Karpas-422 (cell line): Measurements from ENCODE around the gene SARDH. TPM values are rescaled to one million over a fixed set of nuclear protein-coding genes. Genes with fewer than 3 reads are reported as not detected.

Experiments
- DNase-seq: peaks from one replicate; pipeline ENCODE4 v3.0.0-alpha.2; 2015
- H2AFZ ChIP-seq: fragments of 200-600 bp; sonication (generic); 2 replicates; pipeline ENCODE4 v1.6.1; 2014; ENCODE audit warnings: antibody characterized with exemption, low read length, mixed read lengths
- H3K27ac ChIP-seq: fragments of 200-600 bp; sonication (generic); 2 replicates; pipeline ENCODE4 v1.5.1; 2014; ENCODE audit warnings: mild to moderate bottlenecking, low read length, moderate library complexity
- H3K27me3 ChIP-seq: fragments of 200-600 bp; sonication (generic); 2 replicates; pipeline ENCODE4 v1.6.1; 2014; ENCODE audit warnings: low read length, mixed read lengths
- H3K36me3 ChIP-seq: fragments of 200-600 bp; sonication (generic); 2 replicates; pipeline ENCODE4 v1.6.1; 2014; ENCODE audit warnings: low read length, mixed read lengths; ENCODE audit not compliant: insufficient read depth
- H3K4me1 ChIP-seq: fragments of 200-600 bp; sonication (generic); 2 replicates; pipeline ENCODE4 v1.6.1; 2014; ENCODE audit warnings: mild to moderate bottlenecking, low read length, mixed read lengths
- H3K4me2 ChIP-seq: fragments of 200-600 bp; sonication (generic); 2 replicates; pipeline ENCODE4 v1.6.1; 2014; ENCODE audit warnings: low read length, low read depth, mild to moderate bottlenecking; ENCODE audit not compliant: poor library complexity, severe bottlenecking
- H3K4me3 ChIP-seq: fragments of 200-600 bp; sonication (generic); 2 replicates; pipeline ENCODE4 v1.5.1; 2014; ENCODE audit warnings: mild to moderate bottlenecking, antibody characterized with exemption, low read length, mixed read lengths
- H3K79me2 ChIP-seq: fragments of 200-600 bp; sonication (generic); 2 replicates; pipeline ENCODE4 v1.6.1; 2014; ENCODE audit warnings: mild to moderate bottlenecking, low read length, mixed read lengths
- H3K9ac ChIP-seq: fragments of 200-600 bp; sonication (generic); 2 replicates; pipeline ENCODE4 v1.6.0; 2014; ENCODE audit warnings: low read length
- H3K9me2 ChIP-seq: fragments of 200-600 bp; sonication (generic), shearing (Covaris generic); replicated peaks from 2 replicates; pipeline ENCODE4 v1.6.0; 2014; ENCODE audit warnings: mild to moderate bottlenecking, low read length, moderate library complexity; ENCODE audit not compliant: insufficient read depth
- H3K9me3 ChIP-seq: fragments of 300-700, 200-600 bp; sonication (generic); 2 replicates; pipeline ENCODE4 v1.6.1; 2014; ENCODE audit warnings: low read length, mixed read lengths
- H4K20me1 ChIP-seq: fragments of 200-600 bp; sonication (generic); 2 replicates; pipeline ENCODE4 v1.6.1; 2014; ENCODE audit warnings: mild to moderate bottlenecking, antibody characterized with exemption, low read length, low read depth; ENCODE audit not compliant: insufficient read depth
- total RNA-seq: library from RNA; depleted of rRNA; stranded (reverse); fragments of >200 nt; shearing (Covaris generic); gene quantifications from 2 replicates; pipeline ENCODE4 v1.2.3, GENCODE V29; 2014; ENCODE audit warnings: low replicate concordance

Gene SARDH
- total RNA-seq, 1 experiment from 2014 or later = not detected

DNA sequence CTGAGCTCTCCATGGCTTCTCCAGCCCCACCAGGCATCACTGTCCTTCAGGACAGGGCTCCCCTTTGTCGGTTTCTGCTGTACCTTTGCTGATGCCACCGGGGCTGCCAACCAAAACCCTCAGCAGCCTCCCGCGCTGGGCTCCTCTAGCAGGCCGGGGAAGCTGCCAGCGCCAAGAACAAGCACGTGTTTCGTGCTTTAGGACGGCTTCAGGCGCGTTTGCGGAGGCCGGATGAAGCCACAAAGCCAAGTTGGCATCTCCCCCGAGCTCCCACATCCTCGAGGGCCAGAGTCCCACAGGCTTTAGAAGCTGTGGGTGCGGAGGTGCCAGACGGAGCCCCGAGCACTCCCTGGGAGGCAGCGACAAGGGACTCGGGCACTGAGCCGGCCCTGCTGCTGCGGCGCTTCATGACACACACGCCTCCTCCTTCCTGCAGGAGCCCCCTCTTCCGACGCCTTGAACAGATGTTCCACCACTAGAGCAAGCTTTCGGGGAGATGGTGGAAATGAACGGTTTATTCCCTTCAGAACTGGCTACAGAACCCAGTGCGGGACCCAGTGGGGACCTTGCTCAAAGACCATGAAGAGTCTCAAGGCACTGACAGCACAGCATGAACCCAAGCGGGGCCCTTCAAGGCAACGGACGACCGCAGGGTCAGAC, 36.7 kb downstream of the SARDH start:
- Histone ChIP-seq H3K9ac (no peak overlapping the region), H3K27me3 (no peaks in the 10 kb centered on the region), H3K4me1 (no peaks in the 10 kb centered on the region), H3K4me2 (no peak overlapping the region), H3K4me3 (no peak overlapping the region), H3K79me2 (no peaks in the 10 kb centered on the region), H3K36me3 (no peaks in the 10 kb centered on the region), H3K27ac (no peak overlapping the region), H2AFZ (no peak overlapping the region), H3K9me3 (no peaks in the 10 kb centered on the region), H4K20me1 (no peaks in the 10 kb centered on the region; the same call in 1 of the 2 replicates), H3K9me2 (no peaks in the 10 kb centered on the region)
- DNase-seq = no peak

DNA sequence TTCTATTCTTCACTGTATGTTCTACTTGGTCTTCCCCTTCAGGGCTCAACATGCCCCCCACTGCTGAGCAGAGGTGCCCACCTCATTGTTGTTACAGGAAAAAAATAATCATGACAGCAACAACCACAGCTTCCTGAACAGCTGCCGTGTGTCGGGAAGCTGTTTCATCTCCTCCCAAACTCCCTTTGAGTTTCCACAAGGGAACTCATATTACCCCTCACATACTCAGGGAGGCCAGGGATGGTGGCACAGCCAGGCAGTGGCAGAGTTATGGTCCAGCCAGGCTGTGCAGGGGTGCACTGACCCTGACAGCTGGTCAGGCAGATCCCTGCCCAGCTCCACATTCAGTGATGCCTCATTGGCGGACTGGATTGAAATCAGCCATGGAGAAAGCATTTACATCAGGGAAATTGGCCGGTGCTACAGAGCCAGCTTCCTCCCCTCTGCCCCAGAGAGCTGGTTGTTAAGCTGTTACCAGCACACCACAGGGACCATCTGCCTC, 37.3 kb downstream of the SARDH start:
- Histone ChIP-seq H3K27me3 (no peaks in the 10 kb centered on the region), H3K9me2 (no peaks in the 10 kb centered on the region), H3K4me1 (no peaks in the 10 kb centered on the region), H2AFZ (no peak overlapping the region), H3K9me3 (no peaks in the 10 kb centered on the region), H3K27ac (no peak overlapping the region), H3K4me3 (no peak overlapping the region), H3K36me3 (no peaks in the 10 kb centered on the region), H3K4me2 (no peak overlapping the region), H3K9ac (no peak overlapping the region), H3K79me2 (no peaks in the 10 kb centered on the region), H4K20me1 (no peaks in the 10 kb centered on the region)
- no peak for DNase-seq

DNA sequence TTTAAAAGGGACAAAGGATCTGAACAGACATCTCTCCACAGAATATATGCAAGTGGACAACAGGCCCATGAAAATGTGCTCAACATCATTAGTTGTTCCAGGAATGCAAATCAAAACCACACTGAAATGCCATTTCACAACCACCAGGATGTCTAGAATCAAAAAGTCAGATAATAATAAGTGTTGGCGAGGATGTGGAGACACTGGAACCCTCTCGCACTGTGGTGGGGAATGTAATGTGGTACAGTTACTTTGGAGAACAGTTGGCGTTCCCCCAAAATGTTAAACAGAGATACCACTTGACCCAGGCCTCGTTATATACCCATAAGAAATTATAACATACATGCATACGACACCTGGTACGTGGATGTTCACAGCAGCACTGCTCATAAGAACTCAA, 38.6 kb downstream of the SARDH start:
- Histone ChIP-seq H3K9me2 (no peaks in the 10 kb centered on the region), H3K36me3 (no peaks in the 10 kb centered on the region), H3K27ac (no peak overlapping the region), H2AFZ (no peak overlapping the region), H3K9me3 (no peaks in the 10 kb centered on the region), H3K4me2 (no peak overlapping the region), H3K4me3 (no peak overlapping the region), H3K4me1 (no peaks in the 10 kb centered on the region), H3K9ac (no peak overlapping the region), H4K20me1 (no peaks in the 10 kb centered on the region), H3K79me2 (no peaks in the 10 kb centered on the region), H3K27me3 (no peaks in the 10 kb centered on the region)
- DNase-seq = no peak

DNA sequence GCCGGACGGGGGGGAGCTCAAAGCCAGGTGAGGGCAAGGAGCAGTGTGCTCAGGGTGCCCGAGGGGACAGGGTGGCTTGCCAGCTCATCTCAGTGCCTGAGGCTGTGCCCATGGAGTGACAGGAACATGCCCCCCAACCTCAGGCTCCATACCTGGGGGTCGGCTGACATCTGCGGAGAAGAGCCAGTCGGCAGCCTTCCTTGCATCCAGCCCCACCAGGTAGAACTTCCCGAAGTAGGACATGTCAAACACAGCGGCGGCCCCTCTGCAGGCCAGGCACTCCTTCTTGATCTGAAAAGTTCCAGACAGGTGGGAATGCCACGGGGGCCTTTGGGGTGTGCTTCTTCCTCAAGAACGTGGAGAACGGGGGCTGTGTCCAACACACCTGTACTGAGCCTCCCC, 42.1 kb downstream of the SARDH start:
- Histone ChIP-seq H3K27ac (no peak overlapping the region), H3K79me2 (no peaks in the 10 kb centered on the region), H3K9me2 (no peaks in the 10 kb centered on the region), H3K9me3 (no peaks in the 10 kb centered on the region), H3K27me3 (no peaks in the 10 kb centered on the region), H3K4me1 (no peaks in the 10 kb centered on the region), H3K4me2 (no peak overlapping the region), H4K20me1 (no peaks in the 10 kb centered on the region), H3K4me3 (no peak overlapping the region), H3K9ac (no peak overlapping the region), H3K36me3 (no peaks in the 10 kb centered on the region), H2AFZ (no peak overlapping the region)
- no peak for DNase-seq

DNA sequence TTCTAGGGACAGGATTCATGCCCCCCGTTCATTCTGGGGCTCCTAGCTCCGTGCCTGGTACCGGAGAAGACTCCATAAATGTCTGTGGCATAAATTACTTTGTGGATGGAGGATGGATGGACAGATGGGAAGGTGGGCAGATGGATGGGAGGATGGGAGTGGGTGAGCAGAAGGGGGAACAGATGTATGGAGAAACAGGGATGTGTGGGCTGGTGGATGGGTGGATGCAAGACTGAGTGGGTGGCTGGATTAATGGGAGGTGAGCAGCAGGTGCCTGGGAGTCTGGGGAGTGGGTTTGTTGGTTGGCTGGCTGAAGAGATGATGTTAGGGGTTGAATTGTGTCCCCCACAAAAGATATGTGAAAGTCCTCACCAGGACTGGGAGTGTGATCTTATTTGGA, 43.5 kb downstream of the SARDH start:
- Histone ChIP-seq H3K9me2 (no peaks in the 10 kb centered on the region), H3K27ac (no peak overlapping the region), H3K79me2 (no peaks in the 10 kb centered on the region), H2AFZ (no peak overlapping the region), H3K4me1 (no peaks in the 10 kb centered on the region), H3K27me3 (no peaks in the 10 kb centered on the region), H4K20me1 (no peaks in the 10 kb centered on the region), H3K4me2 (no peak overlapping the region), H3K9me3 (no peaks in the 10 kb centered on the region), H3K36me3 (no peaks in the 10 kb centered on the region), H3K4me3 (no peak overlapping the region), H3K9ac (no peak overlapping the region)
- DNase-seq = no peak

DNA sequence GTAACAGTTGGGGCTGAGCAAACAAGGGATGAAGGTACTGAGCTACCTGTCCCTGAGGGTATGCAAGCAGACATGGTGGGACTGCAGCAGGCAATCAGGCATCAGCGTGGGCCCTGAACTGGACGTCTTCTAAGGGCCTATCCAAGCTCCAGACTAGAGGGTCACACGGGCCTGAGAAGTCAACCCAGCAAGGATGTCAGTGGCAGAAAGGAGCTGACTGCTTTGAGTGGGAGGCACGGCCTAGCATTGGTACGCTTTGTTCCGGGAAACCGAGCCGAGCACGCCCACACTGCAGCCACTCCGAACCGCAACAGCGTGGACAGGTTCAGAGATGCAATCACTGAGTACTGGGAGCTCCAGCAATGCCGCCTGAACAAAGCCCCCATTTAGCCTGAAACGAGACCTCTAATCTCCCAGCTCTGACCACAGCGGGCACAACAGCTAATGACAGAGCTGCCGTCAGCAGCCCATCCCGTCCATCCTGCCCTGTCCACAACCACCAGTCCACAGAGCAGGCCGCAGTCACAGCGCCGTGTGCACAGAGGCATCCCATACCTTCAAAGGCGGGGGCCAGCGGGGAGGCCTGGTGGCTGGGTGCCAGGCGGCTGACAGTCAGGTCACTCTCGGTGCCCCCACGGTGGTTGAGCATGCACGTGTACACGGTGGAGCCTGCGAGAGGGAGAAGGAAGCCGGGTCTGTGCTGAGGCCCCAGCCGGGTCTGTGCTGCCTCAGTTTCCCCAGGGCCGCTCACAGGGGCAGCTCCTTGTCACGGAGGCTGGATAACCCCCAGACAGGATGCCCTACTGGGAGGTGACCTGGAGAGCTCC, 44.2 kb downstream of the SARDH start:
- no peaks in the 10 kb centered on the region for H3K9me3 ChIP-seq
- no peak overlapping the region for H3K27ac ChIP-seq
- H3K79me2 ChIP-seq = no peaks in the 10 kb centered on the region
- no peak overlapping the region for H3K4me3 ChIP-seq
- no peak overlapping the region for H3K9ac ChIP-seq
- H3K27me3 ChIP-seq = no peaks in the 10 kb centered on the region
- H3K36me3 ChIP-seq = no peaks in the 10 kb centered on the region
- no peak for DNase-seq
- no peak overlapping the region for H2AFZ ChIP-seq
- no peaks in the 10 kb centered on the region for H3K4me1 ChIP-seq
- no peak overlapping the region for H3K4me2 ChIP-seq
- no peaks in the 10 kb centered on the region for H4K20me1 ChIP-seq
- H3K9me2 ChIP-seq = no peaks in the 10 kb centered on the region

DNA sequence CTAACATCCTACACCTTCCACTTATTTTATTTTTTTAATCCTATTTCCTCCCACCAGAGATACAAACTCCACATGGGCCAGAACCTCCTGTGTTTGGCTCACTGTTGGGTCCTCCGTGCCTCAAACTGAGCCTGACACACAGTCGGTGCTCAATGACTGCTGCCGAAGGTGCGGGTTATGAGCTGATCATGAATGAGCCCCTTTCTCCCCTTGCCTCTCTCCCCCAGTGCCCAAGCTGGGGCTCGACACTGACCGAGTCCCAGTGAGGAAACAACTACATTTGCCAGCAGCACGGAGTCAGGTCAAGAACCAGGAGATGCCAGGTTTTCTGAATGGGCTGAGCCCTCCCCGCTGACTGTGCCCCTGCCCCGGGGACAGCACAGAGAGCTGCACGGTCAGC, 45.0 kb downstream of the SARDH start:
- Histone ChIP-seq H3K79me2 (no peaks in the 10 kb centered on the region), H3K9me2 (no peaks in the 10 kb centered on the region), H3K9me3 (no peaks in the 10 kb centered on the region), H3K36me3 (no peaks in the 10 kb centered on the region), H3K9ac (no peak overlapping the region), H3K27me3 (no peaks in the 10 kb centered on the region), H3K4me2 (no peak overlapping the region), H3K4me3 (no peak overlapping the region), H4K20me1 (no peaks in the 10 kb centered on the region), H3K27ac (no peak overlapping the region), H3K4me1 (no peaks in the 10 kb centered on the region), H2AFZ (no peak overlapping the region)
- no peak for DNase-seq

DNA sequence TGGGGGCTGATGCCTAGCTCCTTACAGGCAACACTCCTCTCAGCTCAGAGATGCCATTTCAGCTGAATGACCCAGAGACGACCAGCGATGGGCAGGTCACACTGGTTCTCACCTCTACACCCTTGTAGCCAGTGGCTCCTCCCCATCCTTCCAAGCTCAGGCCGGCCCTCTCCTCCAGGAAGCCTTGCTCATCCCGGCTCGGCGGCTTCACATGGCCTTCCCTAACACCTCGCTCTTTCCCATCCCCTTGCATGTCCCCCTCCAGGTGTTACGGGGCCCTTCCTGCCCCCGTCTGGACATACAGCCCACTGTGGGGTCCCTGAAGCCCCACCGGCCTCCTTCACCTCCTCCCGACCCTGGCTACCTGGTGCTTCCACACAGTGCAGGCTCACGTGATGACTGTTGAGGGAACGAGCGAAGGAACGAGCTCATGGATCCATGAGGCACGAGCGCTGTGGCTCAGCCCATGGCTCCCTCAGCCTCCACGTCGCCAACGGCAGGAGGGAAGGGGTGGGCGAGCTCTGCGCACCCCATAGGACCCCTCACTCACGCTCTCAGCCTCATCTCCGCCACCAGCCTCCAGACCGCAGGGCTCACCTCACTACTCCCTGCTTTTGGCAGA, 45.7 kb downstream of the SARDH start:
- no peaks in the 10 kb centered on the region for H3K9me3 ChIP-seq
- no peaks in the 10 kb centered on the region for H4K20me1 ChIP-seq
- H3K27me3 ChIP-seq = no peaks in the 10 kb centered on the region
- no peak overlapping the region for H2AFZ ChIP-seq
- H3K79me2 ChIP-seq = no peaks in the 10 kb centered on the region
- H3K27ac ChIP-seq = no peak overlapping the region
- no peak overlapping the region for H3K4me2 ChIP-seq
- no peaks in the 10 kb centered on the region for H3K9me2 ChIP-seq
- no peaks in the 10 kb centered on the region for H3K4me1 ChIP-seq
- H3K9ac ChIP-seq = no peak overlapping the region
- no peaks in the 10 kb centered on the region for H3K36me3 ChIP-seq
- DNase-seq = no peak
- no peak overlapping the region for H3K4me3 ChIP-seq
